OCI-LY1 (cell line): Measurements from ENCODE around the gene SLC35B2.

Experiments
- EZH2 ChIP-seq: fragments of 200-600 bp; sonication (generic), shearing (Covaris generic); IDR thresholded peaks from 2 replicates; pipeline ENCODE4 v1.8.0; 2017; ENCODE audit warnings: borderline replicate concordance, mixed run types, mild to moderate bottlenecking, antibody characterized with exemption, low read length, moderate library complexity, mixed read lengths
- TF ChIP-seq, protein P1 (sequence below): fragments of 200-600 bp; sonication (generic), shearing (Covaris generic); IDR thresholded peaks from 2 replicates; pipeline ENCODE4 v1.5.1; 2017; ENCODE audit warnings: mild to moderate bottlenecking, antibody characterized with exemption, low read length, moderate library complexity, mixed read lengths

DNA sequence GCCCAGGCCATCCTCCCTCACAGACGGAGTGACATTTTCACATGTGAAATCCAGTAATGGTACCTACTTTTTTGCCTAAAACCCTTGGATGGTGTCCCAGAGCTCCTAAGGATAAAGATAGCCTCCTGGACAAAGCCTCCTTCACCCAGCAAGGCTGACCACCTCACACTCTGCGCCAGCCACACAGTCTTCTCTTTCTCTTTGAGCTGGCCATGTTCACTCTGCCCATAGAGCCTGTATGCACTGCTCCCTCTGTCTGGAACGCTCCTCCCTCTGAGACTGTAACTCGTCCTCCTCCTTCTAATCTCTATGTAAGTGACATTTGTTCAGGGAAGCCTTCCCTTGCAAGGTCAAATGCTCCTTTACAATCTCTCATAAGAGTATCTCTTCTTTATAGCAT lies 27.5 kb upstream of the SLC35B2 start:
- TF ChIP-seq, protein P1, sequence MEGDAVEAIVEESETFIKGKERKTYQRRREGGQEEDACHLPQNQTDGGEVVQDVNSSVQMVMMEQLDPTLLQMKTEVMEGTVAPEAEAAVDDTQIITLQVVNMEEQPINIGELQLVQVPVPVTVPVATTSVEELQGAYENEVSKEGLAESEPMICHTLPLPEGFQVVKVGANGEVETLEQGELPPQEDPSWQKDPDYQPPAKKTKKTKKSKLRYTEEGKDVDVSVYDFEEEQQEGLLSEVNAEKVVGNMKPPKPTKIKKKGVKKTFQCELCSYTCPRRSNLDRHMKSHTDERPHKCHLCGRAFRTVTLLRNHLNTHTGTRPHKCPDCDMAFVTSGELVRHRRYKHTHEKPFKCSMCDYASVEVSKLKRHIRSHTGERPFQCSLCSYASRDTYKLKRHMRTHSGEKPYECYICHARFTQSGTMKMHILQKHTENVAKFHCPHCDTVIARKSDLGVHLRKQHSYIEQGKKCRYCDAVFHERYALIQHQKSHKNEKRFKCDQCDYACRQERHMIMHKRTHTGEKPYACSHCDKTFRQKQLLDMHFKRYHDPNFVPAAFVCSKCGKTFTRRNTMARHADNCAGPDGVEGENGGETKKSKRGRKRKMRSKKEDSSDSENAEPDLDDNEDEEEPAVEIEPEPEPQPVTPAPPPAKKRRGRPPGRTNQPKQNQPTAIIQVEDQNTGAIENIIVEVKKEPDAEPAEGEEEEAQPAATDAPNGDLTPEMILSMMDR: no peak
- no peak for TF ChIP-seq EZH2
